Vagina (tissue), 2 donors: Measurements from ENCODE around the gene SVOP. TPM values are rescaled to one million over a fixed set of nuclear protein-coding genes. Genes with fewer than 3 reads are reported as not detected.

ENCODE experiments used
- DNase-seq, 2 donors: peaks; one replicate each; pipeline ENCODE4 v3.0.0-alpha.2; 2017; ENCODE audit errors: extremely low spot score in 2 of 2
- H3K27ac ChIP-seq: fragments of 200-600 bp; sonication (generic); one replicate; pipeline ENCODE4 v1.5.1; 2019
- H3K27me3 ChIP-seq: fragments of 200-600 bp; sonication (generic); one replicate; pipeline ENCODE4 v1.5.1; 2019
- H3K36me3 ChIP-seq, 2 donors: fragments of 200-600 bp; sonication (generic); one replicate each; pipeline ENCODE4 v1.5.1; 2017 to 2019
- H3K4me1 ChIP-seq: fragments of 200-600 bp; sonication (generic); one replicate; pipeline ENCODE4 v1.5.1; 2019
- H3K4me3 ChIP-seq, 2 donors: fragments of 200-600 bp; sonication (generic); 1 replicate in 1 of 2; 2 replicates in 1 of 2; pipeline ENCODE4 v1.5.1; 2016 to 2019
- H3K9me3 ChIP-seq: fragments of 200-600 bp; sonication (generic); one replicate; pipeline ENCODE4 v1.5.1; 2019
- CTCF ChIP-seq, 3 experiments: fragments of 450-650 bp in 2 of 3; fragments of 200-600 bp in 1 of 3; sonication (generic) in 1 of 3; IDR thresholded peaks; one replicate each; pipeline ENCODE4 v1.5.1; 2017 to 2019; ENCODE audit warnings: antibody characterized with exemption in 3 of 3, mild to moderate bottlenecking in 2 of 3, moderate library complexity in 2 of 3
- POLR2A ChIP-seq, 2 donors: fragments of 450-650 bp; IDR thresholded peaks; one replicate each; pipeline ENCODE4 v1.6.1; 2017; ENCODE audit warnings: antibody characterized with exemption in 2 of 2, mild to moderate bottlenecking in 2 of 2, moderate library complexity in 2 of 2
- POLR2AphosphoS5 ChIP-seq, 2 donors: sonication (generic); formaldehyde crosslinking; IDR thresholded peaks; one replicate each; pipeline ENCODE4 v1.9.0; 2017; ENCODE audit warnings: antibody characterized with exemption in 2 of 2, mild to moderate bottlenecking in 2 of 2, low read depth in 1 of 2; ENCODE audit not compliant: insufficient read depth in 1 of 2
- intact Hi-C: fragments of 100-400 bp; cut with DNase I; formaldehyde crosslinking; loops from one replicate; pipeline ENCODE4 v1.15.1; 2023
- total RNA-seq: library from RNA; depleted of rRNA; stranded (reverse); fragments of >200 nt; gene quantifications from one replicate; pipeline ENCODE4 v1.2.3, GENCODE V29; 2016

SVOP gene
- total RNA-seq, 1 donor from 2014 or later: under 0.01 TPM

GRCh38 chr12:109016978-109017377, 3.9 kb downstream of the SVOP start:
- Histone ChIP-seq H3K4me3 (no peak overlapping the region), H3K36me3 (no peaks in the 10 kb centered on the region), H3K4me1 (peaks cover 5% of the 10 kb centered on the region), H3K27me3 (no peaks in the 10 kb centered on the region), H3K9me3 (no peaks in the 10 kb centered on the region), H3K27ac (no peak overlapping the region)
- peak; percentile 44 to 72 for DNase-seq
- TF ChIP-seq CTCF (IDR thresholded peaks at IDR 0.05) (no peak), POLR2AphosphoS5 (IDR thresholded peaks at IDR 0.05; ENCODE audit: insufficient read depth in 1 of 2, low read depth in 1 of 2) (no peak), POLR2A (IDR thresholded peaks at IDR 0.05) (no peak)
- intact Hi-C loops: no loop called here

DNA sequence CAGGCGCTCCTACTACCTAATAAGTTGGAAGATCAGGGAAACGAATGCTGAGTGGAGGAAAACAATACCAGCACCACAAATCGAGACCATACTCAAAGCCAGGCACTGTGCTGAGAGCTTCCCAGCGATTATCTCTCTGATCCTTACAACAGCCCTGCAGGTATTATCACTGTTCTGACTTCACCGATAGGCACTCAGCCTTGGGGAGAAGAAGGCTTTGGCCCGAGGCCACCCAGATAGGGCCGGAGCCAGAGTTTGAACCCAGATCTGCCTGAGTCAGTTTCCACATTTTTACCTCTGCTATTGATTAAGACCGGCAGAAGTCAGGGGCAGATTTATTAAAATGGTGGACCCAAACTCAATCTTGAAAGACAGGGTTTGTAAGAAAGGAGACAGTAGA, 4.9 kb downstream of the SVOP start:
- TF ChIP-seq POLR2A (IDR thresholded peaks at IDR 0.05): no peak
- no peak for TF ChIP-seq CTCF (IDR thresholded peaks at IDR 0.05)
- no peak for TF ChIP-seq POLR2AphosphoS5 (IDR thresholded peaks at IDR 0.05; ENCODE audit: insufficient read depth in 1 of 2, low read depth in 1 of 2)
- Histone ChIP-seq H3K4me3 (no peak overlapping the region), H3K27me3 (no peaks in the 10 kb centered on the region), H3K4me1 (peaks cover 4% of the 10 kb centered on the region), H3K27ac (no peak overlapping the region), H3K36me3 (no peaks in the 10 kb centered on the region), H3K9me3 (no peaks in the 10 kb centered on the region)
- intact Hi-C loops: no loop called here
- DNase-seq: peak; percentile 18 to 55

DNA sequence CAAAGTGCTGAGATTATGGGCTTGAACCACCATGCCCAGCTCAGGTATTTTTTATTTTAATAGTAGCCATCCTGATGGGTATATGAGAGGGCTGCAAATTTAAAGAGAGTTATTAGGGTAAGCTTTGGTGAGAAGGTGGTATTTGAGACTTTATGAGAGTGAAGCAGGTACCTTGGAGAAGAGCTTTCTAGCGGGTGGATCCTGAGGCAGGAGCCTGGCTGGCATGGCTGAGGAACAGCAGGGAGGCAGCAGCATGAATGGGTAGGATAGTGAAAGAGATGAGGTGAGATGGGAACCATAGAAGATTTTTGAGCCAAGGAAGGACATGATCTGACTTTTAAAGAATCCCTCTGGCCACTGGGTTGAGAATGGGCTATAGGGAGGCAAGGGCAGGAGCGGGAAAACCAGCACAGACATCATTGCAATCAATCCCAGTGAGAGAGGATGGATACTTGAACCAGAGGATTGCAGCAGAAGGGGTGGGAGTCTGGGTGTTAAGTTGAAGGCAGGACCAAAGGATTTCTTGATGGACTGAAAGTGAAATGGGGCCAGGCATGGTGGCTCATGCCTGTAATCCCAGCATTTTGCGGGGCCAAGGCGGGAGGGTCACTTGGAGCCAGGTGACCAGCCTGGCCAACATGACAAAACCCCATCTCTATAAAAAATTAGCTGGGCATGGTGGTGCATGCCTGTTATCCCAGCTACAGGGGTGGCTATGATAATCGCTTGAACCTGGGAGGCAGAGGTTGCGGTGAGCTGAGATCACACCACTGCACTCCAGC, 5.7 kb downstream of the SVOP start:
- DNase-seq: peak; percentile 18 to 58
- no peaks in the 10 kb centered on the region for H3K9me3 ChIP-seq
- intact Hi-C loops: no loop called here
- H3K4me1 ChIP-seq: no peaks in the 10 kb centered on the region
- no peak overlapping the region for H3K27ac ChIP-seq
- H3K27me3 ChIP-seq: no peaks in the 10 kb centered on the region
- TF ChIP-seq POLR2AphosphoS5 (IDR thresholded peaks at IDR 0.05; ENCODE audit: insufficient read depth in 1 of 2, low read depth in 1 of 2): no peak
- no peak for TF ChIP-seq CTCF (IDR thresholded peaks at IDR 0.05)
- no peak for TF ChIP-seq POLR2A (IDR thresholded peaks at IDR 0.05)
- H3K4me3 ChIP-seq: no peak overlapping the region
- H3K36me3 ChIP-seq: no peaks in the 10 kb centered on the region

- Histone ChIP-seq H3K36me3 (no peaks in the 10 kb centered on the region), H3K9me3 (no peaks in the 10 kb centered on the region), H3K4me1 (no peaks in the 10 kb centered on the region), H3K27ac (no peak overlapping the region), H3K27me3 (no peaks in the 10 kb centered on the region), H3K4me3 (no peak overlapping the region)
- TF ChIP-seq POLR2AphosphoS5 (IDR thresholded peaks at IDR 0.05; ENCODE audit: insufficient read depth in 1 of 2, low read depth in 1 of 2) (no peak), POLR2A (IDR thresholded peaks at IDR 0.05) (no peak), CTCF (IDR thresholded peaks at IDR 0.05) (no peak)
- intact Hi-C loops: no loop called here
- DNase-seq: no peak
Measured at GRCh38 chr12:109010259-109010658, 10.6 kb downstream of the SVOP start.

GRCh38 chr12:109009766-109010165, 11.1 kb downstream of the SVOP start:
- Histone ChIP-seq H3K4me3 (no peak overlapping the region), H3K4me1 (no peaks in the 10 kb centered on the region), H3K36me3 (no peaks in the 10 kb centered on the region), H3K27me3 (no peaks in the 10 kb centered on the region), H3K9me3 (no peaks in the 10 kb centered on the region), H3K27ac (no peak overlapping the region)
- DNase-seq: no peak
- no peak for TF ChIP-seq POLR2A (IDR thresholded peaks at IDR 0.05)
- no peak for TF ChIP-seq CTCF (IDR thresholded peaks at IDR 0.05)
- TF ChIP-seq POLR2AphosphoS5 (IDR thresholded peaks at IDR 0.05; ENCODE audit: insufficient read depth in 1 of 2, low read depth in 1 of 2): no peak
- intact Hi-C loops: no loop called here
